Measurements from ENCODE around the gene DGKE. TPM values are rescaled to one million over a fixed set of nuclear protein-coding genes. Genes with fewer than 3 reads are reported as not detected.
A peak's percentile ranks its signal among the peaks of the same experiment; 100 is the strongest.

DGKE gene
- total RNA-seq, 6 donors from 2014 or later = 4.3 to 23.8 (median 9.2) TPM

- WGBS, 2 donors = 59% methylated on average over 4 of the region's 4 CpGs
- ATAC-seq (ENCODE audit: low FRiP score in 2 of 2) = no peak
Observed at GRCh38 chr17:56798916-56799315, 35.0 kb upstream of the DGKE start.

GRCh38 chr17:56801459-56802178 is 32.3 kb upstream of the DGKE start:
- Histone ChIP-seq H3K27ac (peak overlapping the region in 2 of 4 donors; percentile 20 to 67), H3K9me3 (no peaks in the 10 kb centered on the region), H3K36me3 (no peaks in the 10 kb centered on the region), H3K4me1 (peaks cover 0 to 8% (median 0%) of the 10 kb centered on the region in 4 donors), H3K4me3 (no peak overlapping the region), H3K27me3 (no peaks in the 10 kb centered on the region)
- WGBS, 2 donors = 71 to 74% methylated on average over 4 of the region's 4 CpGs
- DNase-seq (no peak), ATAC-seq (ENCODE audit: low FRiP score in 2 of 2) (no peak)
- TF ChIP-seq POLR2A (IDR thresholded peaks at IDR 0.05) = no peak
- TF ChIP-seq, protein P1, sequence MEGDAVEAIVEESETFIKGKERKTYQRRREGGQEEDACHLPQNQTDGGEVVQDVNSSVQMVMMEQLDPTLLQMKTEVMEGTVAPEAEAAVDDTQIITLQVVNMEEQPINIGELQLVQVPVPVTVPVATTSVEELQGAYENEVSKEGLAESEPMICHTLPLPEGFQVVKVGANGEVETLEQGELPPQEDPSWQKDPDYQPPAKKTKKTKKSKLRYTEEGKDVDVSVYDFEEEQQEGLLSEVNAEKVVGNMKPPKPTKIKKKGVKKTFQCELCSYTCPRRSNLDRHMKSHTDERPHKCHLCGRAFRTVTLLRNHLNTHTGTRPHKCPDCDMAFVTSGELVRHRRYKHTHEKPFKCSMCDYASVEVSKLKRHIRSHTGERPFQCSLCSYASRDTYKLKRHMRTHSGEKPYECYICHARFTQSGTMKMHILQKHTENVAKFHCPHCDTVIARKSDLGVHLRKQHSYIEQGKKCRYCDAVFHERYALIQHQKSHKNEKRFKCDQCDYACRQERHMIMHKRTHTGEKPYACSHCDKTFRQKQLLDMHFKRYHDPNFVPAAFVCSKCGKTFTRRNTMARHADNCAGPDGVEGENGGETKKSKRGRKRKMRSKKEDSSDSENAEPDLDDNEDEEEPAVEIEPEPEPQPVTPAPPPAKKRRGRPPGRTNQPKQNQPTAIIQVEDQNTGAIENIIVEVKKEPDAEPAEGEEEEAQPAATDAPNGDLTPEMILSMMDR (IDR thresholded peaks at IDR 0.05) = no peak

More at GRCh38 chr17:56798916-56799315, 35.0 kb upstream of the DGKE start:
- no peaks in the 10 kb centered on the region for H3K27me3 ChIP-seq
- TF ChIP-seq POLR2A (IDR thresholded peaks at IDR 0.05) = no peak
- no peak for DNase-seq
- H3K4me1 ChIP-seq = peaks cover 0 to 8% (median 0%) of the 10 kb centered on the region in 4 donors
- H3K4me3 ChIP-seq = no peak overlapping the region
- H3K9me3 ChIP-seq = no peaks in the 10 kb centered on the region
- H3K27ac ChIP-seq = no peak overlapping the region
- H3K36me3 ChIP-seq = no peaks in the 10 kb centered on the region

DNA sequence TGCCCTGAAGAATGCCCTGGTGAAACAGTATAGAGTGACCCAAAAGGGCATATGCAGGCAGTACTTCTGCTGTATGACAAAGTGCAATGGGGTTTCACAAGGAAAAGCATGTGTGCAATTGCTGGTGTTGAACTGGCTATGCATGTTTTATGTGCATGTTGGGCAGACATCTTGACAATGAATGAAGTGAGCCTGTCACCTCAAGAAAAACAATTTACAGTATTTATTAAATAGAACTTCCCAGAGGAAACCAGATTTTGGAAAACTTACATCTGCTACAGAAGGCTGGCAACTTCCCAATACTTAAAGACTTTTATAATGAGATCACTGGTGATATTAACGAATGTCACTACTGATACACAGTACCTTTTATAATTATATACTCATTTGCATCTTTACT is 30.9 kb upstream of the DGKE start:
- 57 to 65% methylated on average over 1 of the region's 1 CpG for WGBS, 2 donors
- Histone ChIP-seq H3K9me3 (no peaks in the 10 kb centered on the region), H3K36me3 (no peaks in the 10 kb centered on the region), H3K27me3 (no peaks in the 10 kb centered on the region), H3K4me1 (peaks cover 0 to 8% (median 0%) of the 10 kb centered on the region in 4 donors), H3K27ac (no peak overlapping the region), H3K4me3 (no peak overlapping the region)
- ATAC-seq (ENCODE audit: low FRiP score in 2 of 2) (no peak), DNase-seq (no peak)
- TF ChIP-seq POLR2A (IDR thresholded peaks at IDR 0.05) (no peak), POLR2AphosphoS5 (IDR thresholded peaks at IDR 0.05) (no peak), EP300 (IDR thresholded peaks at IDR 0.05) (no peak)
- TF ChIP-seq, protein P1 (IDR thresholded peaks at IDR 0.05) = no peak

DNA sequence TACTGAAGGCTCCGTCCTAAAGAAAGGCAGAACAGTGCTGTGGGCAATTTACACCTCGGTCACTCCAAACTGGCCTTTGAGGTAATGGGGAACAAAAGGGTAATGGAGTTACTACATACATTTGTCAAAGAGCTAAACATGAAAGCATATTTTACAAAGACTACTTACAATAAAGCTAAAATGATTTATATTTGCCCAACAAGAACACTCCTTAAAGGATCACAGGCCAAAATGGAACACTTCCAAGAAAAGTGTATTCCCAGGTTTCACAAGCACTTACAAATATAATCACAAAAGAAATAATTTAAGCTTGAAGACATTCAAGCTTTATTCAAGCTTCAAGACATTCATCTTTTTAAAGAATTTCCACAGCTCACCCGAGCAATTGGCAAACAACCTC is 29.5 kb upstream of the DGKE start:
- TF ChIP-seq, protein P1 (IDR thresholded peaks at IDR 0.05) = no peak
- TF ChIP-seq EP300 (IDR thresholded peaks at IDR 0.05) (no peak), POLR2A (IDR thresholded peaks at IDR 0.05) (no peak), POLR2AphosphoS5 (IDR thresholded peaks at IDR 0.05) (no peak)
- H3K36me3 ChIP-seq = no peaks in the 10 kb centered on the region
- WGBS, 2 donors = 80 to 81% methylated on average over 3 of the region's 3 CpGs
- DNase-seq (no peak), ATAC-seq (ENCODE audit: low FRiP score in 2 of 2) (no peak)
- peaks cover 0 to 8% (median 0%) of the 10 kb centered on the region in 4 donors for H3K4me1 ChIP-seq
- H3K9me3 ChIP-seq = no peaks in the 10 kb centered on the region
- H3K27ac ChIP-seq = no peak overlapping the region
- H3K4me3 ChIP-seq = no peak overlapping the region
- H3K27me3 ChIP-seq = no peaks in the 10 kb centered on the region

GRCh38 chr17:56806949-56807348 is 27.0 kb upstream of the DGKE start:
- DNase-seq = no peak
- H3K27ac ChIP-seq = no peak overlapping the region
- no peak for ATAC-seq (ENCODE audit: low FRiP score in 2 of 2)
- H3K27me3 ChIP-seq = no peaks in the 10 kb centered on the region
- no peak overlapping the region for H3K4me3 ChIP-seq
- H3K4me1 ChIP-seq = peaks cover 0 to 4% (median 0%) of the 10 kb centered on the region in 4 donors
- H3K36me3 ChIP-seq = no peaks in the 10 kb centered on the region
- 72 to 77% methylated on average over 4 of the region's 4 CpGs for WGBS, 2 donors
- no peaks in the 10 kb centered on the region for H3K9me3 ChIP-seq
- TF ChIP-seq POLR2AphosphoS5 (IDR thresholded peaks at IDR 0.05) (no peak), POLR2A (IDR thresholded peaks at IDR 0.05) (no peak), EP300 (IDR thresholded peaks at IDR 0.05) (no peak)
- TF ChIP-seq, protein P1 (IDR thresholded peaks at IDR 0.05) = no peak
